Body of pancreas (tissue), 4 donors: ENCODE measurements around the gene ADCY3.

Experiments used
- POLR2A ChIP-seq, 3 donors: fragments of 450-650 bp; IDR thresholded peaks; one replicate each; pipeline ENCODE4 v1.6.1; 2016; ENCODE audit warnings: antibody characterized with exemption in 3 of 3, mild to moderate bottlenecking in 2 of 3
- TF ChIP-seq, protein P1 (sequence below), 7 experiments: fragments of 450-650 bp in 4 of 7; fragments of 200-600 bp in 3 of 7; sonication (generic) in 3 of 7; IDR thresholded peaks; one replicate each; pipeline ENCODE4 v1.5.1; 2016 to 2019; ENCODE audit warnings: antibody characterized with exemption in 7 of 7

DNA sequence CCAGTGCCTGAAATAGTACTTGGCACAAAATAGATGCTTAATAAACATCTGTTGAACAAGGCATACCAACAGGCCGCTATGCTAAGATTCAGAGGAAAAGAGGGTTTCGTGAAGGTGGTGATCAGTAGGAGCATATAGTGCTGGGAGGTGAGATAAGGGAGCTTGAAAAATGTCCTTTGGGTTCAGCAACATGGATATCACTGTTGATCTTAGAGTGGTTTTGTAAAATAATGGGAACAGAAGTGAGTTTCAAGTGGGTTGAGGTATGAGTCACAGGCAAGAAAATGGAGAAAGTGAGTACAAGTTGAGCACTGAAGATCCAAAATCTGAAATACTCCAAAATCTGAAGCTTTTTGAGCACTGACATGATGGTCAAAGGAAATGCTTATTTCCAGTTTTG is 122.4 kb downstream of the ADCY3 start:
- TF ChIP-seq, protein P1, sequence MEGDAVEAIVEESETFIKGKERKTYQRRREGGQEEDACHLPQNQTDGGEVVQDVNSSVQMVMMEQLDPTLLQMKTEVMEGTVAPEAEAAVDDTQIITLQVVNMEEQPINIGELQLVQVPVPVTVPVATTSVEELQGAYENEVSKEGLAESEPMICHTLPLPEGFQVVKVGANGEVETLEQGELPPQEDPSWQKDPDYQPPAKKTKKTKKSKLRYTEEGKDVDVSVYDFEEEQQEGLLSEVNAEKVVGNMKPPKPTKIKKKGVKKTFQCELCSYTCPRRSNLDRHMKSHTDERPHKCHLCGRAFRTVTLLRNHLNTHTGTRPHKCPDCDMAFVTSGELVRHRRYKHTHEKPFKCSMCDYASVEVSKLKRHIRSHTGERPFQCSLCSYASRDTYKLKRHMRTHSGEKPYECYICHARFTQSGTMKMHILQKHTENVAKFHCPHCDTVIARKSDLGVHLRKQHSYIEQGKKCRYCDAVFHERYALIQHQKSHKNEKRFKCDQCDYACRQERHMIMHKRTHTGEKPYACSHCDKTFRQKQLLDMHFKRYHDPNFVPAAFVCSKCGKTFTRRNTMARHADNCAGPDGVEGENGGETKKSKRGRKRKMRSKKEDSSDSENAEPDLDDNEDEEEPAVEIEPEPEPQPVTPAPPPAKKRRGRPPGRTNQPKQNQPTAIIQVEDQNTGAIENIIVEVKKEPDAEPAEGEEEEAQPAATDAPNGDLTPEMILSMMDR (IDR thresholded peaks at IDR 0.05) = no peak
- TF ChIP-seq POLR2A (IDR thresholded peaks at IDR 0.05) = no peak
